ENCODE measurements around the gene ZNF319. TPM values are rescaled to one million over a fixed set of nuclear protein-coding genes. Genes with fewer than 3 reads are reported as not detected.

ZNF319 gene
- total and polyA plus RNA-seq, 10 of the 15 experiments (the other 5 are each of a cell fraction or from before 2014, with no cell fraction given) = 0.29 to 7.4 (median 1.7) TPM

DNA sequence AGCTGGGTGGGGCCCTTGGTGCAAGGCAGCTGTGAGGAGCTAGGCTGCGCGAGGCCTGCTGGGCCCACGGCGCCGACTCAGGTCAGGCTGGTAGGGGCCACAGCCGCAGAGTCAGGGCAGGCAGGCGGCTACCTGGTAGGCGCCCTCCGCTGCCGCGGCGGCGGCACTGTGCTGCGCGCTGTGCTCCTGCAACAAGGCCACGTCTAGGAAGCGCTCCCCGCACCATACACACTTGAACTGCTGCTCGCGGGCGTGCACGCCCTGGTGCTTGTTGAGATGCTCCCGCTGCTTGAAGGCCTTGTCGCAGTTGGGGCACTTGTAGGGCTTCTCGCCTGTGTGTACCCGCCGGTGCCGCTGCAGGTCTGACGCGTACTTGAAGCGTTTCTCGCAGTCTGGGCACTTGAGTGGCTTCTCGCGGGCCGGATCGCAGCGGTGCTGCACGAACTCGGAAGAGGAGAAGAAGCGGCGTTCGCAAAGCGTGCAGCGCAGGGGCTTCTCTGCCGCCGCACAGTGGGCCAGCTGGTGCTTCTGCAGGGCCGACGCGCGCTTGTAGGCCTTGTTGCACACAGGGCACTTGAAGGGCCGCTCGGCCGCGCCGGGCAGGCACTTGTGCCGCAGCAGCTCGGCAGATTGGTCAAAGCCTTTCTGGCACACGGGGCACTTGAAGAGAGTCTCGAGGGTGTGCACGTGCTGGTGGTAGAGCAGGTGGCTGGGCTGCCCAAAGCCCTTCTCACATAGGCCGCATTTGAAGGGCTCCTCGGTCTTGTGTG is 3.9 kb downstream of the ZNF319 start (continued):
- no peak for TF ChIP-seq IKZF1 (conservative IDR thresholded peaks at IDR 0.05)
- no peak for TF ChIP-seq SKIL (IDR thresholded peaks at IDR 0.05; ENCODE audit: low read depth, poor library complexity, severe bottlenecking)
- TF ChIP-seq GATAD2B (conservative IDR thresholded peaks at IDR 0.05; ENCODE audit: low read depth) = no peak
- no peak for TF ChIP-seq BMI1 (IDR thresholded peaks at IDR 0.05; ENCODE audit: borderline replicate concordance)

- Histone ChIP-seq H3K4me2 (ENCODE audit: control insufficient read depth, insufficient read depth) (no peak overlapping the region), H3K27me3 (replicated peaks in 1 of 2; ENCODE audit: control insufficient read depth in 2 of 2, insufficient read depth in 2 of 2, low read length in 1 of 2) (no peaks in the 10 kb centered on the region), H2AFZ (ENCODE audit: control insufficient read depth, low read depth, low read length) (no peak overlapping the region), H4K20me1 (ENCODE audit: control insufficient read depth, insufficient read depth) (no peaks in the 10 kb centered on the region), H3K4me3 (no peak overlapping the region), H3K27ac (ENCODE audit: control insufficient read depth, insufficient read depth) (no peak overlapping the region), H3K79me2 (ENCODE audit: control insufficient read depth, insufficient read depth, low read length) (peaks cover 4% of the 10 kb centered on the region), H3K9me3 (replicated peaks; ENCODE audit: control insufficient read depth, insufficient read depth, low read length) (no peaks in the 10 kb centered on the region), H3K4me1 (ENCODE audit: control insufficient read depth, insufficient read depth, low read length) (peaks cover 5% of the 10 kb centered on the region), H3K36me3 (ENCODE audit: control insufficient read depth in 2 of 2, insufficient read depth in 2 of 2, low read length in 1 of 2) (no peaks in the 10 kb centered on the region; a peak in 1 of 4 replicates), H3K9ac (ENCODE audit: control insufficient read depth, insufficient read depth, low read length) (no peak overlapping the region)
- BruUV-seq (replicated peaks) = no TSS peak
- no peak for DNase-seq (ENCODE audit: low read depth, low spot score)
- POLR2A ChIA-PET = no interaction called here
- CTCF ChIA-PET = no interaction called here
- in situ Hi-C loops (cut with MboI) (no loop called here), intact Hi-C loops (cut with micrococcal nuclease; ENCODE audit: unreplicated experiment) (no loop called here)
- WGBS (ENCODE audit: insufficient coverage, insufficient replicate concordance, low lambda C conversion rate, missing lambda C conversion rate) = 89% methylated on average over 18 of the region's 18 CpGs
- FAIRE-seq = no peak
- SMC1A ChIA-PET (ENCODE audit: uncharacterized antibody, unreplicated experiment) = no interaction called here
- ATAC-seq = no peak
- RAD21 ChIA-PET (ENCODE audit: unreplicated experiment) = no interaction called here
- TF ChIP-seq MEF2B (IDR thresholded peaks at IDR 0.05; ENCODE audit: partially characterized antibody, poor library complexity, severe bottlenecking) (no peak), ZNF622 (IDR thresholded peaks at IDR 0.05) (no peak), PRDM15 (CRISPR knock-in tag; IDR thresholded peaks at IDR 0.05) (no peak), MYC (IDR thresholded peaks at IDR 0.05; ENCODE audit: insufficient read depth, insufficient read length, insufficient replicate concordance, low read length, severe bottlenecking) (no peak), EZH2 (IDR thresholded peaks at IDR 0.05; ENCODE audit: borderline replicate concordance, control insufficient read depth, low read depth, low read length) (no peak), NR2C1 (IDR thresholded peaks at IDR 0.05) (no peak)
- TF ChIP-seq, protein P1, sequence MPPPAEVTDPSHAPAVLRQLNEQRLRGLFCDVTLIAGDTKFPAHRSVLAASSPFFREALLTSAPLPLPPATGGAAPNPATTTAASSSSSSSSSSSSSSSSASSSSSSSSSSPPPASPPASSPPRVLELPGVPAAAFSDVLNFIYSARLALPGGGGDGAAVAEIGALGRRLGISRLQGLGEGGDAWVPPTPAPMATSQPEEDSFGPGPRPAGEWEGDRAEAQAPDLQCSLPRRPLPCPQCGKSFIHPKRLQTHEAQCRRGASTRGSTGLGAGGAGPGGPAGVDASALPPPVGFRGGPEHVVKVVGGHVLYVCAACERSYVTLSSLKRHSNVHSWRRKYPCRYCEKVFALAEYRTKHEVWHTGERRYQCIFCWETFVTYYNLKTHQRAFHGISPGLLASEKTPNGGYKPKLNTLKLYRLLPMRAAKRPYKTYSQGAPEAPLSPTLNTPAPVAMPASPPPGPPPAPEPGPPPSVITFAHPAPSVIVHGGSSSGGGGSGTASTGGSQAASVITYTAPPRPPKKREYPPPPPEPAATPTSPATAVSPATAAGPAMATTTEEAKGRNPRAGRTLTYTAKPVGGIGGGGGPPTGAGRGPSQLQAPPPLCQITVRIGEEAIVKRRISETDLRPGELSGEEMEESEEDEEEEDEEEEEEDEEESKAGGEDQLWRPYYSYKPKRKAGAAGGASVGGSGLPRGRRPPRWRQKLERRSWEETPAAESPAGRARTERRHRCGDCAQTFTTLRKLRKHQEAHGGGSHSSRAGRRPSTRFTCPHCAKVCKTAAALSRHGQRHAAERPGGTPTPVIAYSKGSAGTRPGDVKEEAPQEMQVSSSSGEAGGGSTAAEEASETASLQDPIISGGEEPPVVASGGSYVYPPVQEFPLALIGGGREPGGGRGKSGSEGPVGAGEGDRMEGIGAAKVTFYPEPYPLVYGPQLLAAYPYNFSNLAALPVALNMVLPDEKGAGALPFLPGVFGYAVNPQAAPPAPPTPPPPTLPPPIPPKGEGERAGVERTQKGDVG (CRISPR knock-in tag; IDR thresholded peaks at IDR 0.05) = no peak
These were observed 4.6 kb downstream of the ZNF319 start for GRCh38 chr16:57995721-57996405.

Data from GM12878 (cell line).